ENCODE data around the gene ABCA5.
"Not testable (repeated sequence)": the region's sequence is repeated elsewhere in the genome, so short reads cannot be mapped to it uniquely, and the experiment has no call there.

ABCA5 gene

GRCh38 chr17:69325518-69326376, 1.2 kb downstream of the ABCA5 start:
- DNase-seq: no peak

GRCh38 chr17:69323806-69324205, 3.1 kb downstream of the ABCA5 start:
- no peak for DNase-seq

GRCh38 chr17:69320908-69321238, 6.1 kb downstream of the ABCA5 start:
- DNase-seq: no peak

GRCh38 chr17:69320210-69320907, 6.6 kb downstream of the ABCA5 start:
- DNase-seq: no peak

- no peak for DNase-seq
Observed at GRCh38 chr17:69317625-69318024, 9.3 kb downstream of the ABCA5 start.

GRCh38 chr17:69314246-69315065, 12.5 kb downstream of the ABCA5 start:
- no peak for DNase-seq

- DNase-seq: no peak
Observed at GRCh38 chr17:69305177-69305576, 21.8 kb downstream of the ABCA5 start.

GRCh38 chr17:69302682-69303081, 24.3 kb downstream of the ABCA5 start:
- no peak for DNase-seq

GRCh38 chr17:69300222-69300621, 26.7 kb downstream of the ABCA5 start:
- no peak for DNase-seq

- DNase-seq: not testable (repeated sequence)
Observed at GRCh38 chr17:69298120-69298722, 28.7 kb downstream of the ABCA5 start.

GRCh38 chr17:69287168-69287567, 39.8 kb downstream of the ABCA5 start:
- no peak for DNase-seq

GRCh38 chr17:69286257-69286656, 40.7 kb downstream of the ABCA5 start:
- no peak for DNase-seq

- no peak for DNase-seq
Observed at GRCh38 chr17:69284646-69285045, 42.3 kb downstream of the ABCA5 start.

GRCh38 chr17:69282002-69282401, 44.9 kb downstream of the ABCA5 start:
- no peak for DNase-seq

GRCh38 chr17:69276279-69276678, 50.7 kb downstream of the ABCA5 start:
- not testable (repeated sequence) for DNase-seq

GRCh38 chr17:69275751-69276150, 51.2 kb downstream of the ABCA5 start:
- no peak for DNase-seq

- DNase-seq: no peak
Observed at GRCh38 chr17:69271023-69271422, 55.9 kb downstream of the ABCA5 start.

GRCh38 chr17:69269131-69269998, 57.6 kb downstream of the ABCA5 start:
- no peak for DNase-seq

- no peak for DNase-seq
Observed at GRCh38 chr17:69268543-69269014, 58.4 kb downstream of the ABCA5 start.

- DNase-seq: no peak
Observed at GRCh38 chr17:69267219-69267618, 59.7 kb downstream of the ABCA5 start.

GRCh38 chr17:69265873-69266272, 61.1 kb downstream of the ABCA5 start:
- no peak for DNase-seq

- DNase-seq: no peak
Observed at GRCh38 chr17:69254187-69254586, 72.7 kb downstream of the ABCA5 start.
